ENCODE measurements around the gene LBHD1. TPM values are rescaled to one million over a fixed set of nuclear protein-coding genes. Genes with fewer than 3 reads are reported as not detected.

LBHD1 gene
- total and polyA plus RNA-seq, 2 of the 13 experiments (the other 11 are each of a cell fraction or from before 2014, with no cell fraction given), result 3.2 to 3.7 TPM

GRCh38 chr11:62666259-62666926 lies 5.7 kb downstream of the LBHD1 start (continued):
- TF ChIP-seq ZNF318 (CRISPR knock-in tag; IDR thresholded peaks at IDR 0.05) (no peak), REST (IDR thresholded peaks at IDR 0.05; ENCODE audit: borderline replicate concordance in 1 of 2, low read depth in 1 of 2, low read length in 2 of 2) (no peak), GFI1 (CRISPR knock-in tag; IDR thresholded peaks at IDR 0.05; ENCODE audit: borderline replicate concordance) (no peak), SRF (IDR thresholded peaks at IDR 0.05; ENCODE audit: low read depth, low read length) (no peak), GABPA (IDR thresholded peaks at IDR 0.05; ENCODE audit: low read depth, low read length) (no peak), GABPA (CRISPR knock-in tag; IDR thresholded peaks at IDR 0.05; ENCODE audit: low read depth) (no peak), NFKB2 (CRISPR knock-in tag; IDR thresholded peaks at IDR 0.05; ENCODE audit: borderline replicate concordance) (no peak), DMAP1 (CRISPR knock-in tag; IDR thresholded peaks at IDR 0.05) (no peak), MAFF (IDR thresholded peaks at IDR 0.05; ENCODE audit: low read depth, low read length) (no peak), ISX (CRISPR knock-in tag; conservative IDR thresholded peaks at IDR 0.05) (0 out of 2 replicates have a peak, but pooled peaks have one; percentile 45), ZNF124 (CRISPR knock-in tag; IDR thresholded peaks at IDR 0.05) (no peak), FIP1L1 (IDR thresholded peaks at IDR 0.05; ENCODE audit: borderline replicate concordance, insufficient read depth, low read depth, low read length) (no peak), ZNF205 (CRISPR knock-in tag; IDR thresholded peaks at IDR 0.05) (no peak), PHF8 (CRISPR knock-in tag; IDR thresholded peaks at IDR 0.05) (no peak; the same call in 1 of the 2 replicates), HINFP (CRISPR knock-in tag; IDR thresholded peaks at IDR 0.05; ENCODE audit: low read depth) (no peak)

All from HepG2 (cell line).